SU-DHL-6 (cell line): ENCODE measurements around the gene ARNT2.

Experiments
- H2AFZ ChIP-seq: fragments of 200-600 bp; sonication (generic); 2 replicates; pipeline ENCODE4 v1.6.1; 2014; ENCODE audit warnings: low read depth, mild to moderate bottlenecking, moderate library complexity, mixed read lengths, antibody characterized with exemption, low read length; ENCODE audit not compliant: severe bottlenecking
- H3F3A ChIP-seq: fragments of 200-600 bp; shearing (Covaris generic); 2 replicates; pipeline ENCODE4 v1.6.0; 2016; ENCODE audit warnings: antibody characterized with exemption, mild to moderate bottlenecking; ENCODE audit not compliant: insufficient read depth
- H3K27ac ChIP-seq: fragments of 200-600 bp; sonication (generic); 2 replicates; pipeline ENCODE4 v1.5.1; 2016; ENCODE audit warnings: low read depth, mild to moderate bottlenecking, low read length, moderate library complexity, mixed read lengths
- H3K27me3 ChIP-seq: fragments of 200-600 bp; sonication (generic), shearing (Covaris generic); 2 replicates; pipeline ENCODE4 v1.6.0; 2014; ENCODE audit warnings: mild to moderate bottlenecking, low read length
- H3K36me3 ChIP-seq: fragments of 200-600 bp; sonication (generic); 2 replicates; pipeline ENCODE4 v1.6.1; 2014; ENCODE audit warnings: mild to moderate bottlenecking, low read length, mixed read lengths
- H3K4me2 ChIP-seq: fragments of 300-600, 200-600 bp; shearing (Covaris generic), sonication (generic); 2 replicates; pipeline ENCODE4 v1.6.0; 2014; ENCODE audit warnings: low read length, low read depth, mild to moderate bottlenecking; ENCODE audit not compliant: poor library complexity, severe bottlenecking
- H3K4me3 ChIP-seq: fragments of 200-600 bp; sonication (generic); 2 replicates; pipeline ENCODE4 v1.5.1; 2014; ENCODE audit warnings: antibody characterized with exemption, low read length, mild to moderate bottlenecking, mixed read lengths; ENCODE audit not compliant: insufficient read depth, poor library complexity, severe bottlenecking
- H3K79me2 ChIP-seq: fragments of 200-600 bp; sonication (generic); 2 replicates; pipeline ENCODE4 v1.6.1; 2014; ENCODE audit warnings: mild to moderate bottlenecking, low read length, moderate library complexity; ENCODE audit not compliant: insufficient read depth
- H3K9ac ChIP-seq: fragments of 200-600 bp; sonication (generic); 2 replicates; pipeline ENCODE4 v1.7.0; 2014; ENCODE audit warnings: mild to moderate bottlenecking, low read length
- H3K9me2 ChIP-seq: fragments of 200-600 bp; sonication (generic); replicated peaks from 2 replicates; pipeline ENCODE4 v1.6.1; 2014; ENCODE audit warnings: low read length; ENCODE audit not compliant: insufficient read depth
- H3K9me3 ChIP-seq: fragments of 200-600 bp; sonication (generic); 2 replicates; pipeline ENCODE4 v1.6.1; 2014; ENCODE audit warnings: low read length, mixed read lengths; ENCODE audit not compliant: insufficient read depth
- H4K20me1 ChIP-seq: fragments of 200-600 bp; sonication (generic); 2 replicates; pipeline ENCODE4 v1.6.1; 2014; ENCODE audit warnings: low read depth, mild to moderate bottlenecking, antibody characterized with exemption, low read length, moderate library complexity, mixed read lengths
- EZH2phosphoT487 ChIP-seq: fragments of 200-600 bp; sonication (generic), shearing (Covaris generic); conservative IDR thresholded peaks from 2 replicates; pipeline ENCODE4 v1.6.1; 2018; ENCODE audit warnings: mild to moderate bottlenecking, antibody characterized with exemption, low read length, moderate library complexity, mixed read lengths
- TF ChIP-seq, protein P1 (sequence below): fragments of 200-600 bp; sonication (generic); IDR thresholded peaks from one replicate; pipeline ENCODE4 v1.5.1; 2017; ENCODE audit warnings: antibody characterized with exemption, mild to moderate bottlenecking, low read length, moderate library complexity; ENCODE audit not compliant: insufficient read depth, poor library complexity, severe bottlenecking

Gene ARNT2

DNA sequence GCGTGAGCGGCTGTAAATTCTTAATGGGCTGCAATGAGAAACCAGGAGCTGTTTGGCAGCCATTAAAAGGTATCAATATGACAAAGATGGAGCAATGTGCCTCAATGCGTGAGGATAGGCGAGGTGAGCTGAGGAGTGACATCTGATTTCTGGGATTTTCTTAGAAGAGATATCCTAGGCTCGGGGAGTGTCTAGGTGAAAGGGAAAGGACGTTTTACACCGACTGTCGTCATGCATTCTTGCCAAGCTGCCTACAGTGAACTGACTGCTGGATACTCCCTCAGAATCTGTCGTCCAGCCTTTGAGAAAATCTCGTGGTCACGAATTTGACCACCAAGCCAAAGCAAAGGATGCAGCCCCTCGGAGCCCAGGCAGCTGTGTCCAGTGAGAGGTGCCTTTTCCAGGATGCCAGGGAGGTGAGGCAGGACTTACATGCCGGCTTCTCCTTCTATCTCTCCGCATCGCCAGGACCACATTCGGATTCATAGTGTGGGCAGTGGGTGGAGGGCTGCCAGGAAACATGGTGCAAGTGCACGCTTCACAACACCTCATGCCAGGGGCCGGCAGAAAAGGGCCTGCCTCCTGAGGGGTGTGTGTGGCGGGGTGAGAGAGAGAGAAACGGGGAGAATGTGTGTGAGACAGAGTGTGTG is 210.7 kb downstream of the ARNT2 start:
- H3F3A ChIP-seq, result no peaks in the 10 kb centered on the region
- H3K9ac ChIP-seq, result no peak overlapping the region
- no peak overlapping the region for H2AFZ ChIP-seq
- no peak overlapping the region for H3K27ac ChIP-seq
- no peaks in the 10 kb centered on the region for H3K79me2 ChIP-seq
- no peaks in the 10 kb centered on the region for H4K20me1 ChIP-seq
- no peaks in the 10 kb centered on the region for H3K9me2 ChIP-seq
- no peaks in the 10 kb centered on the region for H3K36me3 ChIP-seq
- no peaks in the 10 kb centered on the region for H3K27me3 ChIP-seq
- no peak overlapping the region for H3K4me2 ChIP-seq
- no peak overlapping the region for H3K4me3 ChIP-seq
- H3K9me3 ChIP-seq, result no peaks in the 10 kb centered on the region
- TF ChIP-seq, protein P1, sequence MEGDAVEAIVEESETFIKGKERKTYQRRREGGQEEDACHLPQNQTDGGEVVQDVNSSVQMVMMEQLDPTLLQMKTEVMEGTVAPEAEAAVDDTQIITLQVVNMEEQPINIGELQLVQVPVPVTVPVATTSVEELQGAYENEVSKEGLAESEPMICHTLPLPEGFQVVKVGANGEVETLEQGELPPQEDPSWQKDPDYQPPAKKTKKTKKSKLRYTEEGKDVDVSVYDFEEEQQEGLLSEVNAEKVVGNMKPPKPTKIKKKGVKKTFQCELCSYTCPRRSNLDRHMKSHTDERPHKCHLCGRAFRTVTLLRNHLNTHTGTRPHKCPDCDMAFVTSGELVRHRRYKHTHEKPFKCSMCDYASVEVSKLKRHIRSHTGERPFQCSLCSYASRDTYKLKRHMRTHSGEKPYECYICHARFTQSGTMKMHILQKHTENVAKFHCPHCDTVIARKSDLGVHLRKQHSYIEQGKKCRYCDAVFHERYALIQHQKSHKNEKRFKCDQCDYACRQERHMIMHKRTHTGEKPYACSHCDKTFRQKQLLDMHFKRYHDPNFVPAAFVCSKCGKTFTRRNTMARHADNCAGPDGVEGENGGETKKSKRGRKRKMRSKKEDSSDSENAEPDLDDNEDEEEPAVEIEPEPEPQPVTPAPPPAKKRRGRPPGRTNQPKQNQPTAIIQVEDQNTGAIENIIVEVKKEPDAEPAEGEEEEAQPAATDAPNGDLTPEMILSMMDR, result no peak
- TF ChIP-seq EZH2phosphoT487, result no peak

- H3K36me3 ChIP-seq, result no peaks in the 10 kb centered on the region
- no peak overlapping the region for H3K4me3 ChIP-seq
- no peaks in the 10 kb centered on the region for H3K27me3 ChIP-seq
- H3K79me2 ChIP-seq, result no peaks in the 10 kb centered on the region
- H3K4me2 ChIP-seq, result no peak overlapping the region
- no peaks in the 10 kb centered on the region for H3K9me3 ChIP-seq
- TF ChIP-seq, protein P1, result no peak
- no peak for TF ChIP-seq EZH2phosphoT487
- H3K9me2 ChIP-seq, result no peaks in the 10 kb centered on the region
- H3F3A ChIP-seq, result no peaks in the 10 kb centered on the region
- H4K20me1 ChIP-seq, result no peaks in the 10 kb centered on the region
- H3K9ac ChIP-seq, result no peak overlapping the region
- no peak overlapping the region for H2AFZ ChIP-seq
- H3K27ac ChIP-seq, result no peak overlapping the region
These were observed 211.2 kb downstream of the ARNT2 start for GRCh38 chr15:80615361-80615736.

GRCh38 chr15:80615783-80616391 is 211.7 kb downstream of the ARNT2 start:
- H3K27ac ChIP-seq, result no peak overlapping the region
- H2AFZ ChIP-seq, result no peak overlapping the region
- no peak overlapping the region for H3K4me2 ChIP-seq

More at GRCh38 chr15:80615783-80616391, 211.7 kb downstream of the ARNT2 start:
- TF ChIP-seq, protein P1, result no peak
- H3K36me3 ChIP-seq, result no peaks in the 10 kb centered on the region
- H3F3A ChIP-seq, result no peaks in the 10 kb centered on the region
- no peaks in the 10 kb centered on the region for H3K9me2 ChIP-seq
- H3K27me3 ChIP-seq, result no peaks in the 10 kb centered on the region
- H4K20me1 ChIP-seq, result no peaks in the 10 kb centered on the region
- H3K4me3 ChIP-seq, result no peak overlapping the region
- H3K9me3 ChIP-seq, result no peaks in the 10 kb centered on the region
- no peaks in the 10 kb centered on the region for H3K79me2 ChIP-seq
- H3K9ac ChIP-seq, result no peak overlapping the region
